ENCODE results near the gene MAP3K12.
A peak's percentile ranks its signal among the peaks of the same experiment; 100 is the strongest.
"Not testable (repeated sequence)": the region's sequence is repeated elsewhere in the genome, so short reads cannot be mapped to it uniquely, and the experiment has no call there.

MAP3K12 gene

GRCh38 chr12:53483225-53483978 is 15.9 kb downstream of the MAP3K12 start:
- TF ChIP-seq, protein P1, sequence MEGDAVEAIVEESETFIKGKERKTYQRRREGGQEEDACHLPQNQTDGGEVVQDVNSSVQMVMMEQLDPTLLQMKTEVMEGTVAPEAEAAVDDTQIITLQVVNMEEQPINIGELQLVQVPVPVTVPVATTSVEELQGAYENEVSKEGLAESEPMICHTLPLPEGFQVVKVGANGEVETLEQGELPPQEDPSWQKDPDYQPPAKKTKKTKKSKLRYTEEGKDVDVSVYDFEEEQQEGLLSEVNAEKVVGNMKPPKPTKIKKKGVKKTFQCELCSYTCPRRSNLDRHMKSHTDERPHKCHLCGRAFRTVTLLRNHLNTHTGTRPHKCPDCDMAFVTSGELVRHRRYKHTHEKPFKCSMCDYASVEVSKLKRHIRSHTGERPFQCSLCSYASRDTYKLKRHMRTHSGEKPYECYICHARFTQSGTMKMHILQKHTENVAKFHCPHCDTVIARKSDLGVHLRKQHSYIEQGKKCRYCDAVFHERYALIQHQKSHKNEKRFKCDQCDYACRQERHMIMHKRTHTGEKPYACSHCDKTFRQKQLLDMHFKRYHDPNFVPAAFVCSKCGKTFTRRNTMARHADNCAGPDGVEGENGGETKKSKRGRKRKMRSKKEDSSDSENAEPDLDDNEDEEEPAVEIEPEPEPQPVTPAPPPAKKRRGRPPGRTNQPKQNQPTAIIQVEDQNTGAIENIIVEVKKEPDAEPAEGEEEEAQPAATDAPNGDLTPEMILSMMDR (IDR thresholded peaks at IDR 0.05): no peak
- Histone ChIP-seq H3K4me1 (no peaks in the 10 kb centered on the region), H3K4me3 (ENCODE audit: low read depth, low read length) (no peak overlapping the region), H3K79me2 (no peaks in the 10 kb centered on the region), H2AFZ (no peak overlapping the region), H3K27ac (no peak overlapping the region), H3K27me3 (ENCODE audit: control insufficient read depth, insufficient read depth, low read length) (no peaks in the 10 kb centered on the region), H3K36me3 (ENCODE audit: control insufficient read depth, insufficient read depth, low read length) (no peaks in the 10 kb centered on the region), H3K9ac (no peak overlapping the region), H3K9me3 (ENCODE audit: control insufficient read depth, low read length) (no peaks in the 10 kb centered on the region), H3K4me2 (ENCODE audit: low read length) (no peak overlapping the region)

DNA sequence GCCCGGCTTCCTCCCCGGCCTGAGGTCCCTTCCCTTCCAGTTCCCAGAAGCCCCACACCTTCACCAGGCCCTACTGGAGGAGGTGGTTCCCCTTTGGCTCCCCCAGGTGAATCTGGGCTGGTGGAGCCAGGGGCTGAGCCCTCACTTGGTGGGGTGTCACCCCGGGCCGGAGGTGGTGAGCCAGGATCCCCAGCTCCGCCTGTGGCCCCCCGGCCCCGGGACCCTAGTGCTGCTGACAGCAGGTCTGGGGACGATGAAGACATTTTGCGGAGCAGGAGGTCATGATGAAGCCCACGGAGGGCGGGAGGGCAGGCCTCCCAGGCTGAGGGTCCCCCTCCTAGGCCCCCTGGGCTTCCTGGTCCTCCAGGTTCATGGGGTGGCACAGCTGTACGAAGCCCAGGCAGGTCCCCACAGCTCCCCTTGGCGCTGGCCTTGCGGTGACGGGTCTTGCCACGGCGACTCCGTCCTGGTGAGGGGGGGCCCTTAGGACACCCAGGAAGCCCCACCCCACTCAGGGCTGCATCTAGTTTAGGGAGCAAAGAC is 16.6 kb downstream of the MAP3K12 start:
- Histone ChIP-seq H3K4me2 (ENCODE audit: low read length) (no peak overlapping the region), H3K9ac (no peak overlapping the region), H3K36me3 (ENCODE audit: control insufficient read depth, insufficient read depth, low read length) (no peaks in the 10 kb centered on the region)

DNA sequence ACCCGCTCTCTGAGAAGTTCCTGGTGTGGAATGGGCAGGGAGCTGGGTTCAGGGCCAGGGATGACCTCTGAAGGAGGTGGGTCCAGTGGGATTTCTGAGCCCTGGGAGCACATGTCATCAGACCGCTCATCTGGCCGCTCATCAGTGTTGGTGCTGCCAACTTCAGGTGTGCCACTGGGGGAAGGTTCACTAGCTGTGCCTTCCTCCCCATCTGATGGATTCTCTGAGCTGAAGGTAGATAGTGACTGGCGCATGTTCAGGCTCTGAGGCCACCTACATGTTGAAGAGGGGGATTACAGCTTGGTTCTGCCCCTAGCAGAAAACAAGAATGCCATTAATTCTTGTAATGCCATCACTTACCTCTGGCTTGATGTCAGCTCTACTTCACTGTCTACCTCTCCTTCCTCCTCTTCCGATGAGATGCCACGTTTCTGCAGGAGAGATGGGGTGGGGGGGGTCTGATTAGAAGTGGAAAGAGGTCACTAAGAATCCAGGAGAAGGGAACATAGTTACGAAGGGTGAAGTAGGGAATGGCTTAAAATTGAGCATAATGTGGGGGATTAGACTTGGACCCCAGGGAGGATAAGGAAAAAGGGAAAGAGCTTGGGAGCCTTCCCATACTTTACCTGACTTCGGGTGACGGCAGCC is 17.2 kb downstream of the MAP3K12 start:
- Histone ChIP-seq H3K4me2 (ENCODE audit: low read length) (no peak overlapping the region), H3K27me3 (ENCODE audit: control insufficient read depth, insufficient read depth, low read length) (no peaks in the 10 kb centered on the region), H3K9ac (no peak overlapping the region), H3K27ac (no peak overlapping the region), H3K36me3 (ENCODE audit: control insufficient read depth, insufficient read depth, low read length) (no peaks in the 10 kb centered on the region), H3K79me2 (peaks cover 2% of the 10 kb centered on the region), H3K9me3 (ENCODE audit: control insufficient read depth, low read length) (no peaks in the 10 kb centered on the region), H3K4me3 (ENCODE audit: low read depth, low read length) (no peak overlapping the region), H2AFZ (no peak overlapping the region), H3K4me1 (peaks cover 5% of the 10 kb centered on the region)
- TF ChIP-seq, protein P1 (IDR thresholded peaks at IDR 0.05): peak; percentile 18

More for the DNA sequence above, 16.6 kb downstream of the MAP3K12 start:
- no peaks in the 10 kb centered on the region for H3K27me3 ChIP-seq (ENCODE audit: control insufficient read depth, insufficient read depth, low read length)
- H3K4me3 ChIP-seq (ENCODE audit: low read depth, low read length): no peak overlapping the region
- H3K4me1 ChIP-seq: peaks cover 3% of the 10 kb centered on the region
- no peaks in the 10 kb centered on the region for H3K79me2 ChIP-seq
- no peak overlapping the region for H3K27ac ChIP-seq
- H3K9me3 ChIP-seq (ENCODE audit: control insufficient read depth, low read length): no peaks in the 10 kb centered on the region
- TF ChIP-seq, protein P1 (IDR thresholded peaks at IDR 0.05): no peak
- no peak overlapping the region for H2AFZ ChIP-seq

DNA sequence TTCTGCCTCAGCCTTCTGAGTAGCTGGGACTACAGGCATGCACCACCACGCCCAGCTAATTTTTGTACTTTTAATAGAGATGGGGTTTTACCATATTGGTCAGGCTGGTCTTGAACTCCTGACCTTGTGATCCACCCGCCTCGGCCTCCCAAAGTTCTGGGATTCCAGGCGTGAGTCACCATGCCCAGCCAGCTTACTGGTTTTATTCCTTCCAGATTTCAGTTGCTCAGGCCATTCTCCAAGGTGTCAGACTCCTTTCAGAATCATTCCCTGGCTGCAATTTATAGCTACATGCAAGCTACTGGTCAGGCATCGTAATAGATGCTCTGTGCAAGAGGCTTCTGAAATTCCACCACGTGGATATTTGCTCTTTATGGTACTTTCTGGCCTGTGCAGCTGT is 17.8 kb downstream of the MAP3K12 start:
- not testable (repeated sequence) for H3K9ac ChIP-seq; H3K36me3 ChIP-seq (ENCODE audit: control insufficient read depth, insufficient read depth, low read length); H3K27ac ChIP-seq; H2AFZ ChIP-seq; H3K27me3 ChIP-seq (ENCODE audit: control insufficient read depth, insufficient read depth, low read length); H3K9me3 ChIP-seq (ENCODE audit: control insufficient read depth, low read length); H3K4me3 ChIP-seq (ENCODE audit: low read depth, low read length); H3K4me2 ChIP-seq (ENCODE audit: low read length); H3K79me2 ChIP-seq
- peaks cover 11% of the 10 kb centered on the region for H3K4me1 ChIP-seq

Measured in parathyroid adenoma (tissue), 2 donors.